ENCODE data around the gene PABPN1L.

PABPN1L gene

GRCh38 chr16:88836791-88837190 lies 29.7 kb downstream of the PABPN1L start:
- Histone ChIP-seq H3K79me2 (ENCODE audit: insufficient read depth, low read length) (no peaks in the 10 kb centered on the region), H3F3A (ENCODE audit: insufficient read depth) (no peaks in the 10 kb centered on the region), H3K27me3 (ENCODE audit: low read length) (no peaks in the 10 kb centered on the region), H3K9me3 (ENCODE audit: insufficient read depth, low read length) (no peaks in the 10 kb centered on the region), H3K36me3 (ENCODE audit: low read length) (no peaks in the 10 kb centered on the region), H3K9ac (ENCODE audit: low read length) (no peak overlapping the region), H3K27ac (ENCODE audit: low read depth, low read length) (no peak overlapping the region), H3K4me2 (ENCODE audit: low read depth, low read length, poor library complexity, severe bottlenecking) (no peak overlapping the region), H3K4me3 (ENCODE audit: insufficient read depth, low read length, poor library complexity, severe bottlenecking) (no peak overlapping the region), H4K20me1 (ENCODE audit: low read depth, low read length) (no peaks in the 10 kb centered on the region), H3K9me2 (replicated peaks; ENCODE audit: insufficient read depth, low read length) (no peaks in the 10 kb centered on the region), H2AFZ (ENCODE audit: low read depth, low read length, severe bottlenecking) (no peak overlapping the region)
- TF ChIP-seq EZH2phosphoT487 (conservative IDR thresholded peaks at IDR 0.05; ENCODE audit: low read length) (no peak), CTCF (IDR thresholded peaks at IDR 0.05; ENCODE audit: insufficient read depth, low read length, poor library complexity, severe bottlenecking) (no peak)

DNA sequence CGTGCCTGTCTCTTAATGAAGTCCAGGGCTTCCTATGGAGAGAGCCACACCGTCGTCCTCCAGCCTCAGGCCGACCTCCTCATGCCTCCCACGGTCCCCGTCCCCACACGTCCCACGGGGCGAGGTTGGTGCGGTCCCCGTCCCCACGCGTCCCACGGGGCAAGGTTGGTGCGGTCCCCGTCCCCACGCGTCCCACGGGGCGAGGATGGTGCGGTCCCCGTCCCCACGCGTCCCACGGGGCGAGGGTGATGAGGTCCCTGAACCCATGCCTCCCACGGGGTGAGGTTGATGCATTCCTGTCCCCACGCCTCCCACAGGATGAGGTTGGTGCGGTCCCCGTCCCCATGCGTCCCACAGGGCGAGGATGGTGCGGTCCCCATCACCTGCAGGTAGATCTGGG lies 30.6 kb downstream of the PABPN1L start:
- TF ChIP-seq EZH2phosphoT487 (conservative IDR thresholded peaks at IDR 0.05; ENCODE audit: low read length), result no peak
- TF ChIP-seq CTCF (IDR thresholded peaks at IDR 0.05; ENCODE audit: insufficient read depth, low read length, poor library complexity, severe bottlenecking), result no peak
- H3K36me3 ChIP-seq (ENCODE audit: low read length), result no peaks in the 10 kb centered on the region

DNA sequence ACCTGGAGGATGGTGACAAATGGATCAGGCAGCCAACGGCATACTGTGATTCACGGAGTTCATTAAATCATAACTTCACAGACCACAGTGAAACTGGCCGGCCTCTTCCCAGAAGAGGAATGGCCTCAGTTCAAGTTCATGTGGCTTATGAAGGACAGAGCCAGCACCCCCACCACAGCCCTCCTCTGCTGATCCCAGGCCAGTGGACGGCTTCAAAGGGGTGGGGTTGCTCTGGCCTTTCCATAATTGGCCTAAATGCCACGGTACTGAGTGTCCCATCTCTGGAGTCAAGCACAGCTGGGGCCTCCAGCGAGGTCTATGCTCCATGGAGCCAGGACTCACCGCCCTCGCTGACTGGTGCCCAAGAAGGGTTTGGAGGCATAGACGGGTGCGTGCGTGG lies 31.1 kb downstream of the PABPN1L start:
- no peak overlapping the region for H2AFZ ChIP-seq (ENCODE audit: low read depth, low read length, severe bottlenecking)
- H3F3A ChIP-seq (ENCODE audit: insufficient read depth), result no peaks in the 10 kb centered on the region
- H3K79me2 ChIP-seq (ENCODE audit: insufficient read depth, low read length), result no peaks in the 10 kb centered on the region
- H3K36me3 ChIP-seq (ENCODE audit: low read length), result no peaks in the 10 kb centered on the region
- H3K27ac ChIP-seq (ENCODE audit: low read depth, low read length), result no peak overlapping the region
- H3K9ac ChIP-seq (ENCODE audit: low read length), result no peak overlapping the region
- TF ChIP-seq CTCF (IDR thresholded peaks at IDR 0.05; ENCODE audit: insufficient read depth, low read length, poor library complexity, severe bottlenecking), result no peak
- no peak overlapping the region for H3K4me2 ChIP-seq (ENCODE audit: low read depth, low read length, poor library complexity, severe bottlenecking)
- no peaks in the 10 kb centered on the region for H4K20me1 ChIP-seq (ENCODE audit: low read depth, low read length)
- H3K9me3 ChIP-seq (ENCODE audit: insufficient read depth, low read length), result no peaks in the 10 kb centered on the region
- H3K9me2 ChIP-seq (replicated peaks; ENCODE audit: insufficient read depth, low read length), result no peaks in the 10 kb centered on the region
- H3K27me3 ChIP-seq (ENCODE audit: low read length), result no peaks in the 10 kb centered on the region
- no peak overlapping the region for H3K4me3 ChIP-seq (ENCODE audit: insufficient read depth, low read length, poor library complexity, severe bottlenecking)

More for the DNA sequence above, 30.6 kb downstream of the PABPN1L start:
- Histone ChIP-seq H3K9me2 (replicated peaks; ENCODE audit: insufficient read depth, low read length) (no peaks in the 10 kb centered on the region), H3F3A (ENCODE audit: insufficient read depth) (no peaks in the 10 kb centered on the region), H4K20me1 (ENCODE audit: low read depth, low read length) (no peaks in the 10 kb centered on the region), H3K27me3 (ENCODE audit: low read length) (no peaks in the 10 kb centered on the region), H3K79me2 (ENCODE audit: insufficient read depth, low read length) (no peaks in the 10 kb centered on the region), H3K9ac (ENCODE audit: low read length) (no peak overlapping the region), H3K4me3 (ENCODE audit: insufficient read depth, low read length, poor library complexity, severe bottlenecking) (no peak overlapping the region), H3K27ac (ENCODE audit: low read depth, low read length) (no peak overlapping the region), H2AFZ (ENCODE audit: low read depth, low read length, severe bottlenecking) (no peak overlapping the region), H3K9me3 (ENCODE audit: insufficient read depth, low read length) (no peaks in the 10 kb centered on the region), H3K4me2 (ENCODE audit: low read depth, low read length, poor library complexity, severe bottlenecking) (no peak overlapping the region)

GRCh38 chr16:88834670-88835069 lies 31.8 kb downstream of the PABPN1L start:
- H3K27ac ChIP-seq (ENCODE audit: low read depth, low read length), result no peak overlapping the region
- TF ChIP-seq EZH2phosphoT487 (conservative IDR thresholded peaks at IDR 0.05; ENCODE audit: low read length), result no peak
- TF ChIP-seq CTCF (IDR thresholded peaks at IDR 0.05; ENCODE audit: insufficient read depth, low read length, poor library complexity, severe bottlenecking), result no peak
- H3K4me3 ChIP-seq (ENCODE audit: insufficient read depth, low read length, poor library complexity, severe bottlenecking), result no peak overlapping the region
- H4K20me1 ChIP-seq (ENCODE audit: low read depth, low read length), result no peaks in the 10 kb centered on the region
- H3K27me3 ChIP-seq (ENCODE audit: low read length), result no peaks in the 10 kb centered on the region
- H3K9ac ChIP-seq (ENCODE audit: low read length), result no peak overlapping the region
- no peak overlapping the region for H2AFZ ChIP-seq (ENCODE audit: low read depth, low read length, severe bottlenecking)
- no peaks in the 10 kb centered on the region for H3K79me2 ChIP-seq (ENCODE audit: insufficient read depth, low read length)
- no peak overlapping the region for H3K4me2 ChIP-seq (ENCODE audit: low read depth, low read length, poor library complexity, severe bottlenecking)
- no peaks in the 10 kb centered on the region for H3K36me3 ChIP-seq (ENCODE audit: low read length)
- no peaks in the 10 kb centered on the region for H3K9me3 ChIP-seq (ENCODE audit: insufficient read depth, low read length)
- no peaks in the 10 kb centered on the region for H3F3A ChIP-seq (ENCODE audit: insufficient read depth)
- no peaks in the 10 kb centered on the region for H3K9me2 ChIP-seq (replicated peaks; ENCODE audit: insufficient read depth, low read length)
